GM21447 (cell line): ENCODE results near the gene SAMSN1.
A peak's percentile ranks its signal among the peaks of the same experiment; 100 is the strongest.

Experiments used
- ATAC-seq: cut with Tn5 transposase; IDR thresholded peaks from one replicate; pipeline ENCODE4 v1.9.1; 2021; ENCODE audit not compliant: unreplicated experiment

SAMSN1 gene

GRCh38 chr21:14487490-14488432 is 58.4 kb downstream of the SAMSN1 start:
- ATAC-seq: no peak

- ATAC-seq: no peak
These were observed 59.2 kb downstream of the SAMSN1 start for GRCh38 chr21:14486869-14487268.

GRCh38 chr21:14484188-14485009 is 61.7 kb downstream of the SAMSN1 start:
- ATAC-seq: no peak

- no peak for ATAC-seq
These were observed 62.8 kb downstream of the SAMSN1 start for GRCh38 chr21:14483296-14483695.

- ATAC-seq: no peak
These were observed 64.0 kb downstream of the SAMSN1 start for GRCh38 chr21:14482165-14482564.

- no peak for ATAC-seq
These were observed 65.6 kb downstream of the SAMSN1 start for GRCh38 chr21:14480411-14481031.

GRCh38 chr21:14479241-14479786 is 66.8 kb downstream of the SAMSN1 start:
- ATAC-seq: no peak

GRCh38 chr21:14477841-14478240 is 68.3 kb downstream of the SAMSN1 start:
- ATAC-seq: no peak

GRCh38 chr21:14477133-14477532 is 69.0 kb downstream of the SAMSN1 start:
- ATAC-seq: no peak

- ATAC-seq: no peak
These were observed 71.1 kb downstream of the SAMSN1 start for GRCh38 chr21:14474995-14475394.

- no peak for ATAC-seq
These were observed 76.5 kb downstream of the SAMSN1 start for GRCh38 chr21:14469641-14470040.

- ATAC-seq: no peak
These were observed 79.4 kb downstream of the SAMSN1 start for GRCh38 chr21:14466715-14467114.

- no peak for ATAC-seq
These were observed 88.4 kb downstream of the SAMSN1 start for GRCh38 chr21:14457762-14458161.

- ATAC-seq: no peak
These were observed 89.2 kb downstream of the SAMSN1 start for GRCh38 chr21:14456911-14457310.

GRCh38 chr21:14454016-14455009 is 91.8 kb downstream of the SAMSN1 start:
- peak; percentile 71 for ATAC-seq

- peak; percentile 86 for ATAC-seq
These were observed 92.6 kb downstream of the SAMSN1 start for GRCh38 chr21:14453339-14454015.

GRCh38 chr21:14452727-14453241 is 93.3 kb downstream of the SAMSN1 start:
- peak; percentile 4 for ATAC-seq

- ATAC-seq: no peak
These were observed 93.9 kb downstream of the SAMSN1 start for GRCh38 chr21:14452031-14452726.
